ENCODE data around the gene CTTNBP2NL.

Gene CTTNBP2NL

GRCh38 chr1:112358798-112359408 is 37.1 kb upstream of the CTTNBP2NL start:
- TF ChIP-seq CTBP1 (IDR thresholded peaks at IDR 0.05; ENCODE audit: borderline replicate concordance) (no peak), HDGF (IDR thresholded peaks at IDR 0.05; ENCODE audit: borderline replicate concordance) (no peak), ARNT (IDR thresholded peaks at IDR 0.05) (no peak), TARDBP (IDR thresholded peaks at IDR 0.05) (no peak), PKNOX1 (IDR thresholded peaks at IDR 0.05) (no peak), SP1 (IDR thresholded peaks at IDR 0.05) (no peak), ZNF384 (IDR thresholded peaks at IDR 0.05) (no peak), ELF4 (IDR thresholded peaks at IDR 0.05) (no peak), LEF1 (IDR thresholded peaks at IDR 0.05; ENCODE audit: borderline replicate concordance) (no peak), FOXM1 (IDR thresholded peaks at IDR 0.05; ENCODE audit: borderline replicate concordance) (no peak), NFRKB (IDR thresholded peaks at IDR 0.05) (no peak), FOXK2 (IDR thresholded peaks at IDR 0.05) (no peak), SUZ12 (IDR thresholded peaks at IDR 0.05) (no peak), FOXA1 (IDR thresholded peaks at IDR 0.05) (no peak), BHLHE40 (IDR thresholded peaks at IDR 0.05; ENCODE audit: borderline replicate concordance) (no peak), L3MBTL2 (conservative IDR thresholded peaks at IDR 0.05) (no peak)
- DNase-seq (ENCODE audit: extremely low spot score): peak; percentile 76
- ChIA-PET POLR2A (no interaction called here), CTCF (interaction anchor here (0.7 to 2.6 kb wide), 7 partner anchors 10 to 622 kb away, joined by 3 to 7 read pairs (median 3); no protein-coding TSS in a partner anchor)

GRCh38 chr1:112359961-112360767 is 35.9 kb upstream of the CTTNBP2NL start:
- CTCF ChIA-PET: interaction anchor here (1.0 to 2.6 kb wide), 2 partner anchors 10 to 55 kb away, joined by 3 to 7 read pairs; no protein-coding TSS in a partner anchor
- TF ChIP-seq ZNF384 (IDR thresholded peaks at IDR 0.05) (no peak), L3MBTL2 (conservative IDR thresholded peaks at IDR 0.05) (no peak), BHLHE40 (IDR thresholded peaks at IDR 0.05; ENCODE audit: borderline replicate concordance) (no peak), ARNT (IDR thresholded peaks at IDR 0.05) (no peak), PKNOX1 (IDR thresholded peaks at IDR 0.05) (no peak), NFRKB (IDR thresholded peaks at IDR 0.05) (no peak), FOXA1 (IDR thresholded peaks at IDR 0.05) (no peak)
- no peak for DNase-seq (ENCODE audit: extremely low spot score)
- POLR2A ChIA-PET: no interaction called here

- TF ChIP-seq TARDBP (IDR thresholded peaks at IDR 0.05) (no peak), CTBP1 (IDR thresholded peaks at IDR 0.05; ENCODE audit: borderline replicate concordance) (no peak), ARNT (IDR thresholded peaks at IDR 0.05) (no peak), SUZ12 (IDR thresholded peaks at IDR 0.05) (no peak), ZNF384 (IDR thresholded peaks at IDR 0.05) (no peak), NFRKB (IDR thresholded peaks at IDR 0.05) (no peak), L3MBTL2 (conservative IDR thresholded peaks at IDR 0.05) (no peak), FOXA1 (IDR thresholded peaks at IDR 0.05) (no peak), PKNOX1 (IDR thresholded peaks at IDR 0.05) (no peak), HDGF (IDR thresholded peaks at IDR 0.05; ENCODE audit: borderline replicate concordance) (no peak), BHLHE40 (IDR thresholded peaks at IDR 0.05; ENCODE audit: borderline replicate concordance) (no peak), ELF4 (IDR thresholded peaks at IDR 0.05) (no peak)
- POLR2A ChIA-PET: no interaction called here
- DNase-seq (ENCODE audit: extremely low spot score): no peak
- CTCF ChIA-PET: interaction anchor here (0.6 kb wide), 1 partner anchor 59 kb away, joined by 3 read pairs; no protein-coding TSS in a partner anchor
Observed at GRCh38 chr1:112363636-112364035, 32.4 kb upstream of the CTTNBP2NL start.

GRCh38 chr1:112368198-112368597 is 27.8 kb upstream of the CTTNBP2NL start:
- CTCF ChIA-PET: no interaction called here
- TF ChIP-seq SUZ12 (IDR thresholded peaks at IDR 0.05) (no peak), LEF1 (IDR thresholded peaks at IDR 0.05; ENCODE audit: borderline replicate concordance) (no peak), FOXK2 (IDR thresholded peaks at IDR 0.05) (no peak), CTBP1 (IDR thresholded peaks at IDR 0.05; ENCODE audit: borderline replicate concordance) (no peak), ZNF384 (IDR thresholded peaks at IDR 0.05) (no peak), HDGF (IDR thresholded peaks at IDR 0.05; ENCODE audit: borderline replicate concordance) (no peak), FOXA1 (IDR thresholded peaks at IDR 0.05) (no peak), L3MBTL2 (conservative IDR thresholded peaks at IDR 0.05) (no peak), BHLHE40 (IDR thresholded peaks at IDR 0.05; ENCODE audit: borderline replicate concordance) (no peak), ARNT (IDR thresholded peaks at IDR 0.05) (no peak), NFRKB (IDR thresholded peaks at IDR 0.05) (no peak), ELF4 (IDR thresholded peaks at IDR 0.05) (no peak), FOXM1 (IDR thresholded peaks at IDR 0.05; ENCODE audit: borderline replicate concordance) (no peak), PKNOX1 (IDR thresholded peaks at IDR 0.05) (no peak), SP1 (IDR thresholded peaks at IDR 0.05) (no peak), TARDBP (IDR thresholded peaks at IDR 0.05) (no peak)
- no peak for DNase-seq (ENCODE audit: extremely low spot score)
- POLR2A ChIA-PET: no interaction called here

Measured in HEK293T (cell line).